ENCODE results near the gene SAMD3.

GRCh38 chr6:130206479-130206878 lies 16.3 kb downstream of the SAMD3 start:
- TF ChIP-seq EZH2 (IDR thresholded peaks at IDR 0.05) (no peak), POLR2AphosphoS5 (IDR thresholded peaks at IDR 0.05; ENCODE audit: borderline replicate concordance, low read depth, low read length) (no peak), FOXP2 (optimal IDR thresholded peaks at IDR 0.05; ENCODE audit: control extremely low read depth, extremely low read length, insufficient read depth) (no peak)

All from SK-N-MC (cell line).